Fibroblast of skin of abdomen (primary cell): ENCODE data around the gene C1orf105. TPM values are rescaled to one million over a fixed set of nuclear protein-coding genes. Genes with fewer than 3 reads are reported as not detected.
"Not testable (repeated sequence)": the region's sequence is repeated elsewhere in the genome, so short reads cannot be mapped to it uniquely, and the experiment has no call there.

Experiments
- DNase-seq: peaks from one replicate; pipeline ENCODE4 v3.0.0-alpha.2; 2013
- polyA plus RNA-seq, 2 experiments: library from polyadenylated mRNA; unstranded; fragments of 120-200 nt; gene quantifications; one replicate each; pipeline ENCODE4 v1.2.1, GENCODE V29; 2013; ENCODE audit not compliant: insufficient read length in 2 of 2

C1orf105 gene, protein sequence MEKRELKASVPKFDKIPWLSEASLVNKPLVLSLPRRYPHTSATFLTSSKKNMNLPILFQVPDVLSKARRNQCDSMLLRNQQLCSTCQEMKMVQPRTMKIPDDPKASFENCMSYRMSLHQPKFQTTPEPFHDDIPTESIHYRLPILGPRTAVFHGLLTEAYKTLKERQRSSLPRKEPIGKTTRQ
- polyA plus RNA-seq (2013, experiment 1 of 2; ENCODE audit: insufficient read length): 0.33 TPM
- 0.20 TPM for polyA plus RNA-seq (2013, experiment 2 of 2; ENCODE audit: insufficient read length)

DNA sequence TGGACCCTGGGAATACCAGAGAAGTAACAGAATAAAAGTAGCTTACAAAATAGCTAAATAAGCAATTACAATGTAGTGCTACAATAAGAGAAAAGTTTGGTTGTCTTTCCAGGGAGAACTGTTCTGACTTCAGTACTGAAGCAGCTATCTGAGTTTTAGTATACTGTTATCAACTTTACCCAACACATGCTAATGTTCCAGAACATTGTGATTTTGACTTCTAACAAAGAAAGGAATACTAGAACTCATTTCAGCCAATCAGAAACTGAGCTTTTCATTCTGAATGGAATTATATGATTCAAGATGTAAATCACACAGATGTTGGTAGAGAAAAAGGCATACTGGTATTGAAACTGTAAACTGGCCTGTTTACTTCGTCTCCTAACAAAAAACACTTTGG is at the start of gene C1orf105:
TSS of gene C1orf105 (plus strand) at position 301 of the 400 bp plus-strand sequence. CDS start 201 bp downstream, outside the sequence.
- DNase-seq: no peak

DNA sequence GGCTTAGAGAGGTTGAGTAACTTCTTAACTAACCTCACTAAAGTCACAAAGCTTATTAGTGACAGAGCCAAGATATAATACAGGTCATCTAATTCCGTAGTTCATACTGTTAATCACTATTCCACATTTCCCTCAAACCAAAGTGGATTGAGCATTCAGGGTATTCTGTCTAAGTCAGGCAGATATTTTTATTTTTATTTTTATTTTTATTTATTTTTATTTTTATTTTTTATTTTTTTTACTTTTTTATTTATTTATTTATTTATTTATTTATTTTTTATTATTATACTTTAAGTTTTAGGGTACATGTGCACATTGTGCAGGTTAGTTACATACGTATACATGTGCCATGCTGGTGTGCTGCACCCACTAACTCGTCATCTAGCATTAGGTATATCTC is 48.8 kb upstream of the C1orf105 start:
- DNase-seq: not testable (repeated sequence)

DNA sequence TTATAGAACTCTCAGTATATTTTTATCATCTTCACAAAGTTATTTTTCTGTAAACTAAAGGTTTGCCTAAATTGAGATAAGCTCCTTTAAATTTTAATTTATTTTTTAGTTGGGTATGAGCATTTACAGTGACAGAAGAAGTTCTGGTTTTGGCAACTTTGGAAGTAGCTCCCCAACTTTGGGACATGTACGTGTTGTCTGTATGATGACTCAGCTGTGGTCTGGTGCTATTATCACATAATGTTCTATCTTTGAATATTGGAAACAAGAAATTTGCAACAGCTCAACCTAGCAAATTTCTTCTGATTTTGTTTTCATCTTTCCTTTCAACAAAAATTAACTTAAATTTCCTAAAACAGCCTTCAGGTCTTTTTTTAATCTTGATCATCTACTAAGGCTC is 46.6 kb upstream of the C1orf105 start:
- DNase-seq: no peak

DNA sequence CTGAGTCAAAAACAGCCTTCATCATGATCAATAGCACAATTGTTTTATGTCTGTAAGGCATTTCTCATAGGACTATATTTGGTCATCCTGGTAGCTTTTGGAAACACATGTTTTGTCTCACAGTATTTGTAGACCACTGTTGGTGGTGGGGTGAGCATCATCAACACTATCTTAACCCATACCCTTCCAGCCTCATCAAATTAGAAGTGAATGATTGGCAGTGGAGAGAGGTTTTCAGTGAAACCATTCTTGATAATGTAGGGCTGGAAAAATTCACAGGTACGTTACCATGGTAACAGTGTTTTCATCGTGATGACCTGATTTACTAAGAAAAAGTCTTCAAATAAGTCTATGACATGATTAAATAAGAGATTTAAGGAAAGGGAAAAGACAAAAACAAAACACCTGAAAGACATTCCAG is 45.3 kb upstream of the C1orf105 start:
- DNase-seq: no peak

DNA sequence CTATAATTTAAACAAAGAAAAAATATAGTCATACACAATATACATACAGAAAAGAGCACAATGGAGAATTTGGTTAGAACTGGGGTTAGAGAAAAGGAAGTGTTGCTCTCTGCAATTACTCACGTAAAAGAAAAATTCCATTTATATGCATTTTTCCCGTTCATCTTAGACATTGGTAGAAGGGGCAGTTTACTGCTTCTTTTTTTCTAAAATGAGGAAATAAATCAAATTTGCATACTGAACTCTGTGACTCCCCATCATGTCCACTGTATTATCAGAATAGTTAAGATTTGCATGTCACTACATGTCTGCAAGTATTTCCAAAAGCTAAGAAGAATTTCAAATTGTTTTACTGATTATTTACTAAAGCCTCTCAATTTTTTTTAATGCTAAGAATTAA is 44.1 kb upstream of the C1orf105 start:
- DNase-seq: no peak

DNA sequence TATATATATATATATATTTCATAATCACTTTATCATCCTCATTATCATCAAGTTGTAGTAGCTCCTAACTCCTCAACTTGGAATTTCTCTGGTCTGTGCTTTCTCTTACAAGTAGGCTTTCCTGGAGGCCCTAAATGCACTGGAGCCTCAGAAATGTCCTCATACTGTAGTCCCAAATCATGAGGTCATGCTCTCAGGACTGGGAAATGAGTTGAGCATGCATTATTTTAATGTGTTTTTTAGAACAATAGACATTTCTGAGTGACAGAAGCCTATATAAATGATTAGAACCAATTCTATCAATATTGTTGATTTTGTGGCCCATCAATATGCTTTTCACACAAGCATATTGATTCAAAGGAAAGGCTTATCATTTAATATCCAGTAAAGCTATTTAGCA is 42.9 kb upstream of the C1orf105 start:
- DNase-seq: no peak

DNA sequence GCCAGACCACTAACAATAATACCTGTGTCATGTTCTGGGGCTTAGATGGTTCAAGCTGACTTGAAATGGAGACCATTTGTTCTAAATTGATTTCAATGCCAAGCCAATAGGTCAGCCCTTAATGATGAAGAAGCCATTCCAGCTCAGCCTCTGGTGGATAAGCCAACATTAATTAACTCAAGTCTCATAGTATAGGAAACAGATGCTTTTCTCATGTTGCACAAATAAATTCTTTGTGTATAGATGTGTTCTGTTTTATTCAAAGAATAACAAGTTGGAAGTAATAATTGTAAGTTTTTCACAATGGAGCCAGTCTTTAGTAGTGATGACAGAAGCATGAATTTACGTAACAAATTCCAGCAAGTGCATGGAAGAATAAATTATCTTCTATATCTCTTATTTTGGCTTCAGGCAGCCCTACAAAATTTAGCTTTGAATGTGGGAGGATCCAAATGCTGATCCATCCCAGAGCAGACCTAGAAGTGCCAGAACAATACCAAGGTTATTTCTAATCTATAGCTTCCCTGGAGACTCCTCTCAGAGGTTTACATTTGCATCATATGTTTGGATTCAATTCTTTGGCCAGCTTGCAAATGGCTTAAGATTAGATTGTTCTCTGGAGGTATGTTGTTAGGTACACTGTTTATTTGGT is 42.2 kb upstream of the C1orf105 start:
- no peak for DNase-seq

DNA sequence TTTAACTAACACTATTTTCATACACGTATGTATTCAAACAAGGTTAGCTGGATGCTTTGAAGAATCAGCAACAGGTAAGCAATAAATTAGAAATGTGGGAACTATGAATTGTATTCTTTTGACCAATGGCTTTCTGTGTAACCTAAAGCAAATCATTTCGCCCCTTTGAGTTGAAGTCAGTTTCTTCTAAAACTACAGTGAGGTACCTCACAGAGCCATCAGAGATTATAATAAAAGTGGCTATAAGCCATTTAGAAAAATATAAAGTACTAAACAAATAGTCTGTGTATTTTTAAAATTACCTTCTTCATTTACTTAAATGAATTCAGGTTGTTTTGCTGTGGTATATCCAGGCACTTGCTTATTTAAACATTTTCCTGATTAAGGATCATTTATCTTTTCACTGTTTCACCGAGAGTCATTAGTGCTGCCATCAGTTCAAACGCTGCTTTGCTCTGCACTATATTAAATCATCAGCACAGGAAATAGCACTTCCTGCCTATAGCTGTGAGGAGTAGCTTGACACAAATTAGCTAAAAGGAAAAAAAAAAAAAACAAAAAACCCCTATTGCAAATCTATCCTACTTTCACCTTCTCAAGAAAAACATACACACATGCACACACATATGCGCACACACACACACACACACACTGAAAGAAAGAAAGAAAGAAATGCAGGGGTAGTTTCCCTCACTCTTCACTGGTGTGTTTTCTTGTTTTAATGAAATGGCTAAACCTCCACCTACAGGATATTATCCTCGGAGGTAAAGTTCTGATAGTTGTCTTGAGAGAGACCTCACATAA is 39.8 kb upstream of the C1orf105 start:
- no peak for DNase-seq

DNA sequence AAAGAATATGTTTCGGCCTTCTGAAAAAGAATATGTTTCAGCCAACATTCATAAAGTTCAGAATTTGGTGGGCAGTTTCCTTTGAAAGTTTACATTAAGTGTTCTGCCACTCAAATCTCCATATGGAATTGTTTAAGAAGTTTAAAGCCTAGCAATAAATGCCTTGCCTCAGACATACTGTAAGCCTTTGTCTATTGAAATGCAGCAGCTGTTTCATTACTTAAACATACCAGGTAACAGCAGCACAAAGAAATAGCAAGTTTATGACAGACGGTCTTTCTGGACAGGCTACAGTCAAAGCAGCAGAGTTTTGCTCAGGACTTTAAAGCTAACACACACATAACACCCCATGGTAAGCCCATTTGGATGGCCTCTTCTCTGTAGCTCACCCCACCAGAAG is 38.5 kb upstream of the C1orf105 start:
- DNase-seq: peak; percentile 71

DNA sequence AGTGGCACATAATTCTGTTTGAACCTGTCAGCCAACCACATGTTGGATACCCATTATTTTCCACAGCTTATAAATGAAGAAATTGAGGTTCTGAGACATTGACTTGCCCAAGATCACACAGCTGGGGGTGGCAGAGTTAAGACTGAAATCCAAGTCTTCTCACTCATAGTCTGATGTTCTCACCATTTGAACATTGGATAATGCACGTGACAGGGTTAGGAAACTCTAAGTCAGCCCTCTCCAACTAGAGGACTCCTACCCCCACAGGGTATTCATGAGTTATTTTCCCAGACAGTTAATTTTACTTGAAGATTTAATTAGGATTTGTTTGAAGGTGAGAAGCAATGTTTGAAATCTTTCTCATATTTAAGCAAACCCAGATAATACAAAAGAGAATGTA is 38.1 kb upstream of the C1orf105 start:
- no peak for DNase-seq

DNA sequence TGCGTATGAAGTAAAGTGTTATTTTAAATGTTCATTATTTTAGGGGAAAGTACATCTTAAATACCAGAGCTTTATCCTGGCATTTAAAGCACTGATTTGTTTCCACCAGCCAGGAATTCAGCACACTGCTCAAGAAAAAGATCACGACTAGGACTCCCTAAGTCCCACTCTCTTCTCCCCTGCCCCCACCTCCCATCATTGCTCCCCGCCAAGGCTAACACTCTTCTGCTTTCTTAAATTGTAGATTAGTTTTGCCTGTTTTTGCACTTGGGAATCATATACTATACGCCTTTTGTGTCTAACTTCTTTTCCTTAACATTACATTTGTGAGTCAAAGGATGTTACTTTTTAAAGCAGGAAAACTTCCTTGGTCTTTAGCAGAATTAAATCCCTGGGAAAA is 37.5 kb upstream of the C1orf105 start:
- DNase-seq: no peak

DNA sequence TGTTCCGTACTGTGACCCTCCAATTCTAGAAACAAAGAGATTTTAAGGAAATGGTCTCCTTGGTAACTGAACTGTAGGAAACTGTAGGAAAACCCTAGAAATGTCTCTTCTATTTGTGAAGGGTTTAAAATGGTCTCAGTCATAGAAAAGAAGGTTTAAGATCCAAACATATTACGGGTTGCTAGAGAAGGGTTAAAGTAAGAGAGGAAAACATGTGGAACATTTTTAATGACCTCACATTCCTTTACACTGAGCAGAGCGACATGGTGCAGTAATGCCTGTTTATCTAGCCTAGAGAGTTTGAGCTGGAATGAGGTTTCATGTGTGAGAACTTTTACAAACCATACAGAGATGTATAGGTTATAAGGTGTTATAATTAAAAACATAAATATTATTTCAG is 36.9 kb upstream of the C1orf105 start:
- DNase-seq: peak; percentile 82

DNA sequence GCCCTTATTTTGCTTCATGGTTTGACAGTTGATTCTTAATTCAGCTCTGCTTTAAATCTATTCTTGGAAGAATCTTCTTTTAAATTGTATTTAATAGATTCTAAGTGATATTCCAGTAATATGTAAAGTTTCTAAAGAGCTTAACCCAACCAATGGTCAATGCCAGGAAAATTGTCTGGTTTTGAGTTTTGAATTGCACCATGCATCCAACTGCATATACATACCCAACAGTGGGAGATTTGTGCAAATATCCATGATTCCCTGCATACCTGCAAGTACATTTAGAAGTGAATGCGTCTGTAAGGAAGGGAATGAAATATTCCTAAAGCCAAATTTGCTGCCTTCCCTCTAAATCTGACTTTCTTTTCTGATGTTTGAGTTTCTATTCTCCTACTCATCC is 35.8 kb upstream of the C1orf105 start:
- no peak for DNase-seq

DNA sequence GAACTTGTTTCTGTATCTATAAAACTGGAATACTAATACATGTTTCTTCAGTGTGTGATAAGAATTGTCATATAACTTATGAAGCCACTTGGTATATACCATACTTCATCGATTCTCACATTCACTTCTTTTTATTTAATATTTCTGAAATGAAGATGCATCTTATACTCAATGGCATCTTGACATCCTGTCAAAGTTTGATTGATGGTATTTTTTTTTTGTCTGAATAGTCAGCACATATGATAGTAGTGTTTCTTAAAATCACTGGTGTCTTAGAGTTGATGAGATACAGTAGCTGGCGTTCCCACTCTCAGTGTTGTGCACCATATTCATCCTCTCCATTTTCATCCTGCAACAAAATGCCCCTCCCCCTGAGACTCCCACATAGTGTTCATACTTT is 34.4 kb upstream of the C1orf105 start:
- no peak for DNase-seq

DNA sequence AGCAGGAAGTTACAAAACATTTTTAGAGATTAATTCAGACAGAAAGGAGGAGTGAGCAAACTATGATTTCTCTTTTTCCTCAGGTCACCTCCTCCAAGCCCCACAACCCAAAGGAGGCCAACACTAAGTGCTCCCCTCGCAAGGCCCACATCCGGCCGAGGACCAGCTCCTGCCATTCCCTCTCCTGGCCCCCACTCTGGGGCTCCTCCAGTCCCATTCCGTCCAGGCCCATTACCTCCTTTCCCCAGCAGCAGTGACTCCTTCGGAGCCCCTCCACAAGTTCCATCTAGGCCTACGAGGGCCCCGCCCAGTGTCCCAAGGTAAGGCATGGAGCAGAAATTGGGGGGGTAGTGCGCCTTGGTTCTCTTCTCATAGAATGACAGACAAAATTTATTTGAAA is 32.0 kb upstream of the C1orf105 start:
- DNase-seq: no peak

DNA sequence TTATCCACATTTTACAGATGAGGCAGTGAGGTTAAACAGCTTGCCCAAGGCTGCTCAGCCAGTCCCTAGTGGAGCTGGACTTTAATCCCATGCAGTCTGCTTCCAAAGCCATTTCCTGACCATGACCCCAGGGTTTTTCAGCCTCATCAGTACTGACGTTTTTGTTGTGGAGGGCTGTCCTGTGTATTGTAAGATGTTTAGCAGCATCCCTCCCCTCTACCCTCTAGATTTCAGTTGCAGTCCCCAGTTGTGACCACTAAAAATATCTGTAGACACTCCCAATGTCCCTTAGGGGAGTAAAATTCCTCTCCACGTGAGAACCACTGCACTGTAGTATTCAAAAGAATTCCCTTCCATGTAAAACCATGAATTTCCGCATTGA is 30.2 kb upstream of the C1orf105 start:
- DNase-seq: no peak

DNA sequence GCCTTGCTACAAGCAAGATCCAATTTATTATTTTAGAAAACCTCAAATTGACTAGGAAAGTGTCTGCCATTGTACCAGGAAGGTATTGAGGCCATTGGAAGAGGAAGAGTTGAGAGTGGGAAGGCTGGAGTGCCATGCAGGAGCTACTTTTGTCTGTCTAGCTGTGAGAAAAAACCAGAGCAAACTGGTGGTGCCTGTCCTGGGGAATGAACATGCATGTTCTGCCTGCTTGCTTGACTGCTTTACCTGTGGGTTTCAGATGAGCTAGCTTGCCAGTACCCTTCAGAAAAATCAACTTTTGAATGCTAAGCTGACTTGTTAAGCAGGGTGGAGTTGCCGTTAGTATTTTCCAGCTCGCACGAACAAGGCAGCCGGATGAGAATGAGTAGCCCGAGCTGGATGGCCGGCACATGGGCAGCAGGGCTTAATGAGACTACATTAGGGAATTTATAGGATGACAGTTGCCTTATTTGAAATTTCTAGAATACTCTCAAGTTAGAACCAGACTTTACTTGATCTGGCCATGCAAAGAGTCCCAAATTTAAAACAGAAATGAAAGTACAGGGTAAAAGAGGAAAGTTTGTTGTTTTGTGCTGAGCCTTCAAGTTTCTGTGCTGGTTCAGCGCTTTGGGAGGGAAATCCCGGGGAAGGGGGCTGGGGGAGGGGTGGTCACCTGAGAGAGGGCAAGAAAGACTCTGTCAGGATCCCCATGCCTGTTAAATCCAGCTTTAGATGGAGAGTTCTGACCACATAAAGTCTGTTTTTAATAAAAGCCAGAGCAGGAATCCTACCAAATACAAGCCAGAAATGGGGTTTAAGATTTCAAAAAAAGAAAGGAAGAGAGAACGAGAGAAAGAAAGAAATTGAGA is 29.6 kb upstream of the C1orf105 start:
- DNase-seq: peak; percentile 58

DNA sequence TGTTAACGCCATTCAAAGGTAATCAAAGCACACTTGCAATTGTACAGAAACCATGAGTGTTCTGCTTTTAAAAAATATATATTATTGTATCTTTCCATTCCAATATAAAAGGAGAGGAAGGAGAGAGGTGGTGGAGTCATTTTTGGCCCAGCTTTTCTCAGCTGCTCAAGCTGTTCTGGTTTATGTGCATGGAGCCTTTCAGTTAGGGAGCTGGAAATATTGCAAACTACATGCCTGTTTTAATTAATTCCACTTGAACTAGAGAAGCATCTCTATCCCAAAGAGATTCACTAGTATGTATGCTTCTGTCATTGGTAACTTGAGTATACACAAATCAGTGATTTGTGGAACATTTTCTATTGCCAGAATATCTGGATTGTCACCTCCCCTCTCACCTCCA is 28.5 kb upstream of the C1orf105 start:
- peak; percentile 51 for DNase-seq

DNA sequence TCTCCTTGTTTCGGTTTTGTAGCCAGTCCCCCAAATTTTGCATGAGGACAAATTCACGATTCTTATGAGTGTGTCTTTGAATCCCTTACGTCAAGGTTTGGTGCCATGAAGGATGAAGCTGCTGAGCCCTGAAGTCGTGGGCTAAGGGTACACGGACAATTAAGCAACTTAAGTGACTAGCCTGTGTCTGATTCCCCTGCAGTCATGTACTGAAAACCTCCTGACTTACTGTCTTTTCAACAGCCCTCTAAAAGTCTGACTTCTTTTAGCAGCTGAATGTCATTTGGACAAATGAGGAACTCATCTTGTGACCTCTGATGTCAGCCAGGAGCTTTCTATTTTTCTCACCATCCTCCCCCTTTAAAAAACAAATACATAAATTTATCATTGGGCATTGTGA is 27.1 kb upstream of the C1orf105 start:
- no peak for DNase-seq

DNA sequence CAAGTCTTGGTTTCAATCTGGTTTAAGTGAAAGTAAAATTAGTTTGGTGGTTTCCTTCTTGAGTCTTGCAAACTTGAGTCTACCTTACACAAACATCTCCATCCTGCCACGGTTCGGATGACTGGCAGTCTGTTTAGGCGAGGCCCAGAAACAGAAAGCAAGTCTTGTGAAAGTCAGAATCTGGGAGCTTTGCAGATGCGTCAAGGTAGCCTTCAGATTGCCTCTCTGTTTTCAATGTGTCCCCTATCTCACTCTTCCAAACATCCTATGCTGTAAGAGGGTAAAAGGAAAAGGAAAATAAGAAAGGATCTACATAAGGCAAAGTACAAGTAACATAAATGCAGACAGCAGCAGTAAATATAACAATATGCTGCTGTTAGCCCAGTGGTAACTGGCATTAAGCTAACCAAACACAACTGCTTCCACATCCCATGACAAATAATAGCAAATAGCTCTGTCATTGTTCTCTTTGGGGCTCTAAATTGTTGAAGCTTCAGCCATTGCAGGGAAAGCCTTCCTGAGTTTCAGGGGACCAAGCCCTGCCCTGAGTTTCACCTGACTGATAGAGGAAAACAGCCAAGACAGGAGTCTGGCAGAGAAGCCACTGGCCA is 26.2 kb upstream of the C1orf105 start:
- no peak for DNase-seq

DNA sequence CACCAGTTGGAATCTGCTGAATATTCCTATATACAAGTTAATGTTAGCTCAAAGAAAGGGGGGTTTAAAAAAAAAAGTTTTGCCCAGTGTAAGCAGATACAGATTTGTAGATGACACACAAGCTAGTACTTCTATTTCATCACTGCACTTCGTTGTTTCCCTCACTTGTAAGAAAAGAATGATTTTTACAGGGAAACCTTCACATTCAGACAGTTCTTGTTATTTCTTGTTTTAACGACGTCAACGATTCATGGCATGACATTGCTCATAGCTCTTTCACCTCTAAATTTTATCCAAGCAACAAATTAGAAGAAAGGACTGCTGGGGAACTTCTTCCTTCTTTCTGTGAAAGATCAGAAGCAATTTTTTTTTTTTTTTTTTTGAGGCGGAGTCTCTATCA is 25.7 kb upstream of the C1orf105 start:
- DNase-seq: peak; percentile 49

DNA sequence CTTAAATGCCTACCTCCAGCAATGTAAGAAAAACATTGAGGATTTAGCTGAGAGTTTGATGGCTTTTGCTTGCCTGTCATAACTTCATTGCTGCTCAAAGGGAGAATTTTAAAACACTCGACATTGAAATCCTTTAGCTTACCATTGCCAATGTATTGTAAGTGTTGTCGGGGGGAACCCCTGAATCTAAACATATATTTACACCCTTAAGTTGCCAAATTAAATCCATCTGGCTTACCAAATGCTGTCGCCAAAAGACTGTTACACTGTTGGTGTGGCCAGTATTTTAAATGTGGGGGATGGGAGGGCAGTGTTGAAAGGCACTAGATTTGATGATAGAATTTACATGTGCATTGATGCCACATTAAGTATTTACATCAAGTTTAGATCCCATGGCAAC is 24.9 kb upstream of the C1orf105 start:
- no peak for DNase-seq
